ENCODE results near the gene SIGLEC11.
A peak's percentile ranks its signal among the peaks of the same experiment; 100 is the strongest.

The SIGLEC11 gene

GRCh38 chr19:49988433-49988832 lies 27.5 kb upstream of the SIGLEC11 start:
- no peak for TF ChIP-seq CTCF (IDR thresholded peaks at IDR 0.05; ENCODE audit: insufficient read depth, low read depth, low read length, missing control alignments)
- no peak overlapping the region for H3K4me3 ChIP-seq (ENCODE audit: low read depth, low read length)
- no peak for DNase-seq (ENCODE audit: low read depth)

- no peak for DNase-seq (ENCODE audit: low read depth)
- H3K4me3 ChIP-seq (ENCODE audit: low read depth, low read length), result no peak overlapping the region
- no peak for TF ChIP-seq CTCF (IDR thresholded peaks at IDR 0.05; ENCODE audit: insufficient read depth, low read depth, low read length, missing control alignments)
Measured at GRCh38 chr19:49988007-49988406, 27.0 kb upstream of the SIGLEC11 start.

- DNase-seq (ENCODE audit: low read depth), result peak; percentile 88
Measured at GRCh38 chr19:49987159-49987698, 26.3 kb upstream of the SIGLEC11 start.

GRCh38 chr19:49986354-49986753 lies 25.4 kb upstream of the SIGLEC11 start:
- no peak for DNase-seq (ENCODE audit: low read depth)
- H3K4me3 ChIP-seq (ENCODE audit: low read depth, low read length), result no peak overlapping the region
- no peak for TF ChIP-seq CTCF (IDR thresholded peaks at IDR 0.05; ENCODE audit: insufficient read depth, low read depth, low read length, missing control alignments)

More at GRCh38 chr19:49987159-49987698, 26.3 kb upstream of the SIGLEC11 start:
- no peak for TF ChIP-seq CTCF (IDR thresholded peaks at IDR 0.05; ENCODE audit: insufficient read depth, low read depth, low read length, missing control alignments)
- H3K4me3 ChIP-seq (ENCODE audit: low read depth, low read length), result no peak overlapping the region

- no peak for DNase-seq (ENCODE audit: low read depth)
- no peak overlapping the region for H3K4me3 ChIP-seq (ENCODE audit: low read depth, low read length)
- TF ChIP-seq CTCF (IDR thresholded peaks at IDR 0.05; ENCODE audit: insufficient read depth, low read depth, low read length, missing control alignments), result no peak
Measured at GRCh38 chr19:49985871-49986270, 24.9 kb upstream of the SIGLEC11 start.

GRCh38 chr19:49984491-49984890 lies 23.5 kb upstream of the SIGLEC11 start:
- H3K4me3 ChIP-seq (ENCODE audit: low read depth, low read length), result no peak overlapping the region
- no peak for DNase-seq (ENCODE audit: low read depth)
- TF ChIP-seq CTCF (IDR thresholded peaks at IDR 0.05; ENCODE audit: insufficient read depth, low read depth, low read length, missing control alignments), result no peak

- peak; percentile 78 for DNase-seq (ENCODE audit: low read depth)
- H3K4me3 ChIP-seq (ENCODE audit: low read depth, low read length), result no peak overlapping the region
- peak; percentile 94 for TF ChIP-seq CTCF (IDR thresholded peaks at IDR 0.05; ENCODE audit: insufficient read depth, low read depth, low read length, missing control alignments)
Measured at GRCh38 chr19:49983645-49984229, 22.8 kb upstream of the SIGLEC11 start.
